ENCODE data around the gene MRPL23.

MRPL23 gene

GRCh38 chr11:1952806-1953482, 5.8 kb downstream of the MRPL23 start:
- TF ChIP-seq FOXP2 (optimal IDR thresholded peaks at IDR 0.05; ENCODE audit: borderline replicate concordance, extremely low read depth, extremely low read length, insufficient read depth) (no peak), TAF1 (IDR thresholded peaks at IDR 0.05; ENCODE audit: borderline replicate concordance, insufficient read depth, low read length) (no peak), POLR2AphosphoS5 (IDR thresholded peaks at IDR 0.05; ENCODE audit: low read depth, low read length) (no peak), SIN3A (IDR thresholded peaks at IDR 0.05; ENCODE audit: borderline replicate concordance, insufficient read depth, low read length) (no peak)
- TF ChIP-seq, protein P1, sequence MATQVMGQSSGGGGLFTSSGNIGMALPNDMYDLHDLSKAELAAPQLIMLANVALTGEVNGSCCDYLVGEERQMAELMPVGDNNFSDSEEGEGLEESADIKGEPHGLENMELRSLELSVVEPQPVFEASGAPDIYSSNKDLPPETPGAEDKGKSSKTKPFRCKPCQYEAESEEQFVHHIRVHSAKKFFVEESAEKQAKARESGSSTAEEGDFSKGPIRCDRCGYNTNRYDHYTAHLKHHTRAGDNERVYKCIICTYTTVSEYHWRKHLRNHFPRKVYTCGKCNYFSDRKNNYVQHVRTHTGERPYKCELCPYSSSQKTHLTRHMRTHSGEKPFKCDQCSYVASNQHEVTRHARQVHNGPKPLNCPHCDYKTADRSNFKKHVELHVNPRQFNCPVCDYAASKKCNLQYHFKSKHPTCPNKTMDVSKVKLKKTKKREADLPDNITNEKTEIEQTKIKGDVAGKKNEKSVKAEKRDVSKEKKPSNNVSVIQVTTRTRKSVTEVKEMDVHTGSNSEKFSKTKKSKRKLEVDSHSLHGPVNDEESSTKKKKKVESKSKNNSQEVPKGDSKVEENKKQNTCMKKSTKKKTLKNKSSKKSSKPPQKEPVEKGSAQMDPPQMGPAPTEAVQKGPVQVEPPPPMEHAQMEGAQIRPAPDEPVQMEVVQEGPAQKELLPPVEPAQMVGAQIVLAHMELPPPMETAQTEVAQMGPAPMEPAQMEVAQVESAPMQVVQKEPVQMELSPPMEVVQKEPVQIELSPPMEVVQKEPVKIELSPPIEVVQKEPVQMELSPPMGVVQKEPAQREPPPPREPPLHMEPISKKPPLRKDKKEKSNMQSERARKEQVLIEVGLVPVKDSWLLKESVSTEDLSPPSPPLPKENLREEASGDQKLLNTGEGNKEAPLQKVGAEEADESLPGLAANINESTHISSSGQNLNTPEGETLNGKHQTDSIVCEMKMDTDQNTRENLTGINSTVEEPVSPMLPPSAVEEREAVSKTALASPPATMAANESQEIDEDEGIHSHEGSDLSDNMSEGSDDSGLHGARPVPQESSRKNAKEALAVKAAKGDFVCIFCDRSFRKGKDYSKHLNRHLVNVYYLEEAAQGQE (IDR thresholded peaks at IDR 0.05; ENCODE audit: insufficient read depth in 1 of 2, low read depth in 2 of 2, low read length in 2 of 2) = no peak

DNA sequence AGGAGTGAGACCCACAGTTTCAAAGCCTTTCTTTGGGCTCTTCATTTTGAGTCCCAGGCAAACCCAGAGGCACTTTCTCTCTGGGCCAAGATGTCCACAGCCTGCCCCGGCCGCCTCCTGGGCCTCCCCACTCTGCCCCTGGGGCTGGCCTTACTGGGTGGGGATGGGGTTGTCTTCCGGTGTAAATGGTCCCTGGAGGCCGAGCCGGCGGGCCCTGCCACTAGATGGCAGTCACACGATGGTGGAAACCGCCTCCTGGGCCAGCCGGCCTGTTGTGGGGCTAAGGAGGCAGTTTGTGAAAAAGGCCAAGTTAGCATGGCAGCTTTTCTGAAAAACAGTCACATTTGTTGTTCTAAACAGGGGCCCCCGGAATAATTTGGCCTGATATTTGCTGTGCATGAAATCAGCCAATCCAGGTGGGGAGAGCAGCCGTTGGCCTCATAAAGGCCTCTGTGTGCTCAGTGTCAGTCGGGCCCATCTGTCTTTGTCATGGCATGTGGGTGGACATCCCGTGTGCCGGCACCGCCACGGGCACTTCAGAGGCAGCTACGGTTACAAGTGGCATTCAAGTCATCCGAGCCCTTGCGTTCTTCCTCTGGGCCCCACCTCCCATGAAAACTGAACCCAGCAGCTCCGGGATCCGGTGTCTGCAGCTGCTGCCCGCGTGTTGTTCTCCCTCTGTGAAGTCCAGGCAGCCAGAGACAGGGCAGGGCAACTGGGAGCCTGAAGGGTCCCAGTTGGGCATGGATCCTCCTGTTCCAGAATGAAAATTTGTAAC, 6.5 kb downstream of the MRPL23 start:
- TF ChIP-seq, protein P1 (IDR thresholded peaks at IDR 0.05; ENCODE audit: insufficient read depth in 1 of 2, low read depth in 2 of 2, low read length in 2 of 2) = no peak
- TF ChIP-seq SIN3A (IDR thresholded peaks at IDR 0.05; ENCODE audit: borderline replicate concordance, insufficient read depth, low read length) = no peak
- TF ChIP-seq FOXP2 (optimal IDR thresholded peaks at IDR 0.05; ENCODE audit: borderline replicate concordance, extremely low read depth, extremely low read length, insufficient read depth) = no peak

GRCh38 chr11:1958367-1958766, 11.2 kb downstream of the MRPL23 start:
- TF ChIP-seq SIN3A (IDR thresholded peaks at IDR 0.05; ENCODE audit: borderline replicate concordance, insufficient read depth, low read length) (no peak), POLR2AphosphoS5 (IDR thresholded peaks at IDR 0.05; ENCODE audit: low read depth, low read length) (no peak), TAF1 (IDR thresholded peaks at IDR 0.05; ENCODE audit: borderline replicate concordance, insufficient read depth, low read length) (no peak), FOXP2 (optimal IDR thresholded peaks at IDR 0.05; ENCODE audit: borderline replicate concordance, extremely low read depth, extremely low read length, insufficient read depth) (no peak)
- TF ChIP-seq, protein P1 (IDR thresholded peaks at IDR 0.05; ENCODE audit: insufficient read depth in 1 of 2, low read depth in 2 of 2, low read length in 2 of 2) = no peak

DNA sequence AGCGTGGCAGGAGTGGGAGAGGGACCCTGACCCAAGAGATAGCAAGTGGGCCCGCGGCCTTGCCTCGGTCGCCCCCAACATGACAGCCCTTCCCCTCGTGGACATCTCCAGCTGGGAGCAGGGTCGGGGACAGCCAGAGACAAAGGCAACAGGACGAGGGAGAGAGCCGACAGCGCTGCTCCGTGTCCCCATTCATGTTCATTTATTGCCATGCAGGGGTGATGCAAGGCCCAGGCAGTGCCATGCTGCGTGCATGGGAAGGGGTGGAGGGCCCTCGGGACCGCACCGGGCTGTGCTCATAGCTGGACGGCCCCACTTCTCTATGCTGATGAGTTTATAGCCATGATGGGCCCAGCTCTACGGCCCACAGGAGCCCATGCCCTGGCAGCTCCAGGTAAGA, 12.7 kb downstream of the MRPL23 start:
- TF ChIP-seq POLR2AphosphoS5 (IDR thresholded peaks at IDR 0.05; ENCODE audit: low read depth, low read length) (no peak), TAF1 (IDR thresholded peaks at IDR 0.05; ENCODE audit: borderline replicate concordance, insufficient read depth, low read length) (no peak), FOXP2 (optimal IDR thresholded peaks at IDR 0.05; ENCODE audit: borderline replicate concordance, extremely low read depth, extremely low read length, insufficient read depth) (no peak), SIN3A (IDR thresholded peaks at IDR 0.05; ENCODE audit: borderline replicate concordance, insufficient read depth, low read length) (no peak)
- TF ChIP-seq, protein P1 (IDR thresholded peaks at IDR 0.05; ENCODE audit: insufficient read depth in 1 of 2, low read depth in 2 of 2, low read length in 2 of 2) = no peak
